T-helper 2 cell treated with Interferon-gamma antibody and Interleukin-4, amounts not matched to agents 5 μg/mL and 100 μg/mL, for 36 hours (primary cell): Measurements from ENCODE around the gene SHMT2.

Experiments
- DNase-seq: peaks from one replicate; pipeline ENCODE4 v3.0.0; 2021; ENCODE audit warnings: low spot score
- H3K27ac Mint-ChIP-seq: one replicate; pipeline ENCODE4 v1.8.0; 2021; ENCODE audit warnings: mild to moderate bottlenecking, mixed read lengths
- H3K27me3 Mint-ChIP-seq: one replicate; pipeline ENCODE4 v1.8.0; 2021; ENCODE audit warnings: low read depth, mixed read lengths
- H3K36me3 Mint-ChIP-seq: one replicate; pipeline ENCODE4 v1.8.0; 2021; ENCODE audit warnings: low read depth, mixed read lengths
- H3K4me1 Mint-ChIP-seq: one replicate; pipeline ENCODE4 v1.8.0; 2021; ENCODE audit warnings: low read depth, mixed read lengths
- H3K4me3 Mint-ChIP-seq: one replicate; pipeline ENCODE4 v1.8.0; 2022; ENCODE audit warnings: mild to moderate bottlenecking, moderate library complexity, mixed read lengths
- H3K9me3 Mint-ChIP-seq: one replicate; pipeline ENCODE4 v1.8.0; 2021; ENCODE audit warnings: mixed read lengths

Gene SHMT2

DNA sequence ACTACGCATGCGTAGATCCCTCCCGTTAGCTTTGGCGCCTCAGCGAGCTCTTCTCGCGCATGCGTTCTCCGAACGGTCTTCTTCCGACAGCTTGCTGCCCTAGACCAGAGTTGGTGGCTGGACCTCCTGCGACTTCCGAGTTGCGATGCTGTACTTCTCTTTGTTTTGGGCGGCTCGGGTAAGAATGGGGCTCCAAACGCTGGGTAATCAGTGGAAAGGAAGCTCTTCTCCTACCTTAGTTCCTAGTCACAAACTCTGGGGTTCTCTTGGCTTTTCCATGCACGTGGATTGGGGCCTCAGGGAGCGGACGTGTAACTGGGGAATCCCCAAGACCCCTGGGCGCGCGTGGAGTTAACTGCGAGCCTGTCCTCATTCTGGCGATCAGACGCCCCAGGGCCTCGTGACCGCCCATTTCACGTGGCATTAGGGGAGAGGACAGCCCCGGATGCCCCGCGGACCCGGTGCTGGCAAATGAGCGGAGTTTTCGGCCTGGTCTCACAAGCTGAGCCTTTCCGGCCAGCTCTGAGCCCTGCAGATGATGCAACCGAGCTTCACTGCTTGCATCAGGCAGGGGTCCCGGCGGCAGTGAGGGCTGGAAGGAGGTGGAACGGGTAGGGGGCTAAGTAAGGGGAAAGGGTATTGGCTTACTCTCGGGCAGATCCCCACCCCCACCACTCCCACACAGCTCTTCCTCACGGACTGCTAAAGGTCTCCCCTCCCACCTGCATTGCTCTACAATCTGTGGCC is at the start of gene SHMT2:
SHMT2 (plus strand) TSS at position 78 of the 747 bp plus-strand sequence; CDS start at position 146, 68 bp downstream.
- Mint-ChIP-seq H3K4me3 (peak within 1 kb of the TSS; percentile 100), H3K36me3 (peaks cover 50% of the 10 kb centered on the region), H3K27ac (peak within 1 kb of the TSS; percentile 92), H3K4me1 (peaks cover 57% of the 10 kb centered on the region), H3K27me3 (peaks cover 19% of the 10 kb centered on the region), H3K9me3 (no peaks in the 10 kb centered on the region)
- DNase-seq: peak; percentile 94

DNA sequence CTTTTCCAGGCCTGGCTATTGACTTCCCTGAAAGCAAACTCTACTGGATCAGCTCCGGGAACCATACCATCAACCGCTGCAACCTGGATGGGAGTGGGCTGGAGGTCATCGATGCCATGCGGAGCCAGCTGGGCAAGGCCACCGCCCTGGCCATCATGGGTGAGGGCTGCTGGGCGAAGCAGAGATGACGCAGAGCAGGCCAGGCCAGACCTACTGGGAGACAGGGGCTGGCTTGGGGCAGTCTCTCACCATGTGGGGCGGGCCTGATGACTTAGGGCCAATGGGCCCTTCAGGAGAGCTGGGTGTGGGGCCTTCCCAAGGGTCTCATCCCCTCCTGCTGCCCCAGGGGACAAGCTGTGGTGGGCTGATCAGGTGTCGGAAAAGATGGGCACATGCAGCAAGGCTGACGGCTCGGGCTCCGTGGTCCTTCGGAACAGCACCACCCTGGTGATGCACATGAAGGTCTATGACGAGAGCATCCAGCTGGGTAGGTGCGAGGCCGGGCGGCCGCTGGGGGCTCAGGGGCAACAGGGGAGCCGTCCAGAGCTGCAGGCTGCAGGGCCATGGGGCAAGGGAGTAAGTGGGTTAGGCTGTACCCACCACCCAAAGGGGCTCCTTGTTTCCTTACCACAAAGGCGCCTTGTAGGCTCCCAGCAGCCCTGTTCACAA is 49.1 kb upstream of the SHMT2 start:
- Mint-ChIP-seq H3K27me3 (no peaks in the 10 kb centered on the region), H3K4me1 (no peaks in the 10 kb centered on the region), H3K27ac (no peak overlapping the region), H3K9me3 (no peaks in the 10 kb centered on the region), H3K36me3 (no peaks in the 10 kb centered on the region), H3K4me3 (no peak overlapping the region)
- DNase-seq: no peak

DNA sequence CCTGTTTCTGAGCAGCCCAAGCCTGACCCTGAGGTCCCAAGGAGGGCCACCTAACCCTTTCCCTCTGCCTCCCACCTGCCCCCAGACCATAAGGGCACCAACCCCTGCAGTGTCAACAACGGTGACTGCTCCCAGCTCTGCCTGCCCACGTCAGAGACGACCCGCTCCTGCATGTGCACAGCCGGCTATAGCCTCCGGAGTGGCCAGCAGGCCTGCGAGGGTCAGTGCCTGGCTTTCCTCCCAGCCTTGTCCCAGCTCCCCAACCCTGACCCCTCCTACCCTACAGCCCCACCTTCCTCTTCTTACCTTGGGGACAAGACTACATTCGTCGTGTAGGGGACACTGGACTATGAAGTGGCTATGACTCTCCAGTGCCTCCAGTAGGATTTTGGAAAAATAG is 48.4 kb upstream of the SHMT2 start:
- H3K27ac Mint-ChIP-seq: no peak overlapping the region
- H3K4me1 Mint-ChIP-seq: no peaks in the 10 kb centered on the region
- DNase-seq: no peak
- no peak overlapping the region for H3K4me3 Mint-ChIP-seq
- no peaks in the 10 kb centered on the region for H3K9me3 Mint-ChIP-seq
- H3K36me3 Mint-ChIP-seq: no peaks in the 10 kb centered on the region
- H3K27me3 Mint-ChIP-seq: no peaks in the 10 kb centered on the region

- no peak overlapping the region for H3K27ac Mint-ChIP-seq
- H3K4me1 Mint-ChIP-seq: no peaks in the 10 kb centered on the region
- H3K36me3 Mint-ChIP-seq: no peaks in the 10 kb centered on the region
- H3K9me3 Mint-ChIP-seq: no peaks in the 10 kb centered on the region
- H3K27me3 Mint-ChIP-seq: no peaks in the 10 kb centered on the region
- H3K4me3 Mint-ChIP-seq: no peak overlapping the region
- no peak for DNase-seq
These were observed 47.9 kb upstream of the SHMT2 start for GRCh38 chr12:57181561-57182155.

DNA sequence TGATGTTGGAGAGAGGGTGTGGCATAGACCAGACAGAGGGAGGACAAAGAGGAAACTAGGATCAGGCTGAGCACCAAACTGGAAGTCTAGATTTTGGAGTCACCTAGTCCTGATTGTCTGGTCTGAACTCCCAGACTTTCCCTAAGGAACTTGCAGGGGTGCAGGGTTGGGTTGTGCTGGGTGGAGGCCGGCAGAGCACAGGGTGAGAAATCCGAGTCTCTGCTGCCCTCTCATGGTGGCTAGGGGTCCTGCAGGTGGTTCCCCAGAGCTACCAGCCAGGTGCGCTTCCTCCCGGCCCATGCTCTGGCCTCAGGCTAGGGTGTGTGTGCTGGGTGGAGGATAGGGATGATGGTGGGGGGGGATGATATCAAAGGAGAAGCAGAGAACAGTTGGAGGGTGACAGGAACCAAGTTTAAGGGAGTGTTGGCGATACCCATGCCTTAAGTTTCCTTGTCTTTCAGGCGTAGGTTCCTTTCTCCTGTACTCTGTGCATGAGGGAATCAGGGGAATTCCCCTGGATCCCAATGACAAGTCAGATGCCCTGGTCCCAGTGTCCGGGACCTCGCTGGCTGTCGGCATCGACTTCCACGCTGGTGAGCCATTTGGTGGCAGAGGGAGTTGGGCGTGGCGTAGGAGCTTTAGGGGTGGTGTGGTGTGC is 46.5 kb upstream of the SHMT2 start:
- no peaks in the 10 kb centered on the region for H3K9me3 Mint-ChIP-seq
- peak; percentile 64 for DNase-seq
- H3K27me3 Mint-ChIP-seq: no peaks in the 10 kb centered on the region
- peak overlapping the region; percentile 19 for H3K27ac Mint-ChIP-seq
- H3K36me3 Mint-ChIP-seq: no peaks in the 10 kb centered on the region
- no peaks in the 10 kb centered on the region for H3K4me1 Mint-ChIP-seq
- no peak overlapping the region for H3K4me3 Mint-ChIP-seq

DNA sequence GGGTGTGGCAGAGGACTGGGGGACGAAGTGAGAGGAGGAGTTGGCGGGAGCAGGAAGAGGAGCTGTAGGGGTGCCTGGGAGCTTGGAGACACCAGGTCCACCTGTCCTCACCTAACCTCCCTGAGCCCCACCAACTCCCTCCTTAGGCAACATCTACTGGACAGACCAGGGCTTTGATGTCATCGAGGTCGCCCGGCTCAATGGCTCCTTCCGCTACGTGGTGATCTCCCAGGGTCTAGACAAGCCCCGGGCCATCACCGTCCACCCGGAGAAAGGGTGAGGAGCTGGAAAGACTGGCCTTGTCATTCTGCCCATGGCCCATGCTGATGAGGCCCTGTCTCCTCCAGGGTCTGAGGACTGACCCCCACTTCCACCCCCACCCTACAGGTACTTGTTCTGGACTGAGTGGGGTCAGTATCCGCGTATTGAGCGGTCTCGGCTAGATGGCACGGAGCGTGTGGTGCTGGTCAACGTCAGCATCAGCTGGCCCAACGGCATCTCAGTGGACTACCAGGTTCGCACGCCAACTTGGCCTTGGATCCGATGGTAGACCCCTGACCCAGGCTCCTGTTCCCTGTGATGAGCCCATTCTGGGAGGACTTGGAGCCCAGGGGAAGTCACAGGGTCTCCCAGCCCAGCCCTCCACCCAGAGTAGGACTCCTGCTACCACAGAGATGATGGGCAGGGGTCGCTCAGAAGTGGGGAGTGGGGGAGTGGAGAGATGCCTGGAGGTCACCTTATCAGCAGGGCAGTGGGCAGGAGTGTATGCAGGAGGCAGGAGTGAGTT is 45.4 kb upstream of the SHMT2 start:
- no peaks in the 10 kb centered on the region for H3K27me3 Mint-ChIP-seq
- H3K27ac Mint-ChIP-seq: no peak overlapping the region
- H3K36me3 Mint-ChIP-seq: no peaks in the 10 kb centered on the region
- no peaks in the 10 kb centered on the region for H3K4me1 Mint-ChIP-seq
- no peak for DNase-seq
- H3K9me3 Mint-ChIP-seq: no peaks in the 10 kb centered on the region
- no peak overlapping the region for H3K4me3 Mint-ChIP-seq

GRCh38 chr12:57185403-57185802 is 44.1 kb upstream of the SHMT2 start:
- H3K9me3 Mint-ChIP-seq: no peaks in the 10 kb centered on the region

GRCh38 chr12:57185906-57186508 is 43.5 kb upstream of the SHMT2 start:
- no peak overlapping the region for H3K4me3 Mint-ChIP-seq
- no peaks in the 10 kb centered on the region for H3K27me3 Mint-ChIP-seq

More at GRCh38 chr12:57185403-57185802, 44.1 kb upstream of the SHMT2 start:
- H3K27me3 Mint-ChIP-seq: no peaks in the 10 kb centered on the region
- H3K36me3 Mint-ChIP-seq: no peaks in the 10 kb centered on the region
- H3K4me3 Mint-ChIP-seq: no peak overlapping the region
- no peaks in the 10 kb centered on the region for H3K4me1 Mint-ChIP-seq
- no peak overlapping the region for H3K27ac Mint-ChIP-seq
- no peak for DNase-seq

DNA sequence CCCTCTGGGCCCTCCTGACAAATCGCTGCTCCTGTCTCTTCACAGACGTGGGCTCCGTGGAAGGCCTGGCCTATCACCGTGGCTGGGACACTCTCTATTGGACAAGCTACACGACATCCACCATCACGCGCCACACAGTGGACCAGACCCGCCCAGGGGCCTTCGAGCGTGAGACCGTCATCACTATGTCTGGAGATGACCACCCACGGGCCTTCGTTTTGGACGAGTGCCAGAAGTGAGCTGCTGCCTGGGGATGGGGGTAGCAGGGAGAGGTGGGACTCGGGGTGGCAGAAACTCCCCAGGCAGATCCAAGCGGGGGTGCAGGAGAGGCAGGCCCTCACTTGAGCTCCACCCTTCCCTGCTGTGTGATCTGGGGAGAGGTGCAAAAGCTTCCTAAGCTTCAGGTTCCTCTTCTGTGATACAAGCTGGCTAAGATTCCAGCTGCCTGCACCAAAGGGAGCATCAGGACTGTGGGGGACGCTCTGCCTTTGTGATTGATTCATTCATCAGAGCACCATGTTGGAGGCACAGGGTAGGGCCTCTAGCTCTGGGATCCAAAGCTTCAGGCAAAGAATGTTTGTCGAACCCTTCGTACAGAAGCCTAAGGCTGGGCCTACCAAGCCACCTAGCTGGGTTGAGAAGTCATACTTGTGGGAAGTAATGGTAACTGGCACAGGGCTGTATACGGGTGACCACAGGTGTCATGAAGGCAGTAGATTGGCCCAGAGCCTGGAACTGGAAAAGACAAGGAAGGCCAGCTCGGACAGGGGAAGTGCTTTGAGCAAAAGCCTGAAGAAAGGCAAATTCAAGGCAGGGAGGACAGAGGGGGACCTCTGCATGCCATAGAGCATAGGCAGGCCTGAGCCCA is 42.1 kb upstream of the SHMT2 start:
- Mint-ChIP-seq H3K36me3 (no peaks in the 10 kb centered on the region), H3K27ac (no peak overlapping the region), H3K4me3 (no peak overlapping the region), H3K9me3 (no peaks in the 10 kb centered on the region), H3K4me1 (no peaks in the 10 kb centered on the region), H3K27me3 (no peaks in the 10 kb centered on the region)
- DNase-seq: no peak

More at GRCh38 chr12:57185906-57186508, 43.5 kb upstream of the SHMT2 start:
- Mint-ChIP-seq H3K9me3 (no peaks in the 10 kb centered on the region), H3K27ac (no peak overlapping the region), H3K36me3 (no peaks in the 10 kb centered on the region), H3K4me1 (no peaks in the 10 kb centered on the region)
- DNase-seq: no peak

DNA sequence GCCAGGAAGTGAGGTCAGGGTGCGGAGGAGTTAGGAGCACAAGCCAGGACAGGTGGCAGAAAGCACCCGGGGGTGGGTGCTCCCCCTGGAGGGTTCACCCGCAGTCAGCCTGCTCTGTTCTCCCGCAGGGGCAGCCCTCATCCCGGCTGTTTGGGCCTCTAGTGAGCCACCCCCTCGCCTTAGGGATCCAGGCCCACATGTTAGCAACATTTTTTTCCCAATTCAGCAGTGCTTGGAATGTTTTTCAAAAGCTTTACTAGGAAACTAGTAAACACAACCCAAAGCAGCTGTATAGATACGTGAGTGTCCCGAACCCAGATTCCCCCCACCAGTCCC is 41.5 kb upstream of the SHMT2 start:
- Mint-ChIP-seq H3K9me3 (no peaks in the 10 kb centered on the region), H3K36me3 (no peaks in the 10 kb centered on the region), H3K27me3 (no peaks in the 10 kb centered on the region), H3K4me1 (no peaks in the 10 kb centered on the region), H3K4me3 (no peak overlapping the region), H3K27ac (no peak overlapping the region)
- no peak for DNase-seq

DNA sequence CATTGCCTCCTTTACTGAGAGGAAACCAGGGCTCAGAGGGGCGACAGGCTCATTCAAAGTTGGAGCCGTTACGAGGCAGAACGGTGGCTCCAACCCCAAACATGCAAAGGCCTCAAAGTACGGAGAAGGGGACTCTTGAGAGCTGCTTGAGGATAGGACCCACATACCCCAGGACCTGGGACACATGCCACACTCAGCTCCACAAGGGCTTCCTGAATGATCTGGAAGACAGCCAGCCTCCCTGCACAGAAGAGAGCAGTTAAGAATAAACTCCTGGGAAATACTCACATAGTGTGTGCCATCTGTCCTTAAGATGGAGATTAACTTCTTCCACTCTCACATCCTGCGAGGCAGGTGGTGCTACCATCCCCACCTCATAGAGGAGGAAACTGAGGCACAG is 39.5 kb upstream of the SHMT2 start:
- no peak for DNase-seq
- Mint-ChIP-seq H3K9me3 (no peaks in the 10 kb centered on the region), H3K27me3 (no peaks in the 10 kb centered on the region), H3K4me1 (no peaks in the 10 kb centered on the region), H3K4me3 (no peak overlapping the region), H3K36me3 (no peaks in the 10 kb centered on the region), H3K27ac (no peak overlapping the region)

- H3K27me3 Mint-ChIP-seq: no peaks in the 10 kb centered on the region
- no peak overlapping the region for H3K27ac Mint-ChIP-seq
- no peaks in the 10 kb centered on the region for H3K9me3 Mint-ChIP-seq
- H3K4me3 Mint-ChIP-seq: no peak overlapping the region
- H3K4me1 Mint-ChIP-seq: no peaks in the 10 kb centered on the region
- DNase-seq: no peak
- no peaks in the 10 kb centered on the region for H3K36me3 Mint-ChIP-seq
These were observed 38.7 kb upstream of the SHMT2 start for GRCh38 chr12:57190821-57191220.
